DOHH2 (cell line): ENCODE data around the gene GGT6.

Source experiments
- EZH2phosphoT487 ChIP-seq: fragments of 200-600 bp; sonication (generic); IDR thresholded peaks from 2 replicates; pipeline ENCODE4 v1.6.1; 2017; ENCODE audit warnings: borderline replicate concordance, mild to moderate bottlenecking, antibody characterized with exemption, low read length, moderate library complexity, mixed read lengths
- TF ChIP-seq, protein P1 (sequence below): fragments of 200-600 bp; sonication (generic); IDR thresholded peaks from one replicate; pipeline ENCODE4 v1.5.1; 2014; ENCODE audit warnings: antibody characterized with exemption, mild to moderate bottlenecking, low read depth, low read length; ENCODE audit not compliant: poor library complexity, severe bottlenecking

DNA sequence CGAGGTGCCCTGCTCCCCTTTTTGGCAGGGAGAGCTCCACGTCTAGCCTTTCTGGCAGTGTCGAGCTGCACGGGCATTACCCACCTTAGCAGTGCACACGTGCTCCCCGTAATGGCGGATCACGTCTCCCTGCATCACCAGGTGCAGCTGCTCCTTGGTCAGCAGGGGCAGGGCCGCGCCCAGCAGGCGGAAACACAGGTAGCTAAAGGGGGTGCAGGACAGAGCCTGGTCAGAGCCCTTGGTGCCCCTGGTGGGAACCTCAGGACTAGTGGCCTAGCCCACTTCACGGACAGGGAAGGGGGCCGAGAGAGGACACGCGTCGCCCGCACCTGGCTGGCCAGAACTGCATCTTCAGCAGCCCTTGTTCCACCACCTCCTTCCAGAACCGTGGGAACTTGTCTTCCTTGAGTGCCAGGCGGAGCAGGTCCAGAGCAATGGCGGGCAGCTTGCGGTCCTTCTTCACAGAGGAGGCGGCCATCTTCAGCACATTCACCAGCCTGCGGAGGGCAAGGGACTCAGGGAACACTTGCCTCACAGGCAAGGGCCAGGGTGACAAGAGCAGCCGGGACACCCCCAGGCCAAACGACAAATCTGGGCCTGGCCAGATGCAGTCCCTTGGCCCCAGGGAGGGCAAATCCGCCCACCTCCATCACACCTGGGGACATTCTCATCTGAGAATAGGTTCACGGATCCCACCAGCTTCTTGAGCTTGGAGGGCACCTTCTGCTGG lies 8.4 kb downstream of the GGT6 start:
- TF ChIP-seq, protein P1, sequence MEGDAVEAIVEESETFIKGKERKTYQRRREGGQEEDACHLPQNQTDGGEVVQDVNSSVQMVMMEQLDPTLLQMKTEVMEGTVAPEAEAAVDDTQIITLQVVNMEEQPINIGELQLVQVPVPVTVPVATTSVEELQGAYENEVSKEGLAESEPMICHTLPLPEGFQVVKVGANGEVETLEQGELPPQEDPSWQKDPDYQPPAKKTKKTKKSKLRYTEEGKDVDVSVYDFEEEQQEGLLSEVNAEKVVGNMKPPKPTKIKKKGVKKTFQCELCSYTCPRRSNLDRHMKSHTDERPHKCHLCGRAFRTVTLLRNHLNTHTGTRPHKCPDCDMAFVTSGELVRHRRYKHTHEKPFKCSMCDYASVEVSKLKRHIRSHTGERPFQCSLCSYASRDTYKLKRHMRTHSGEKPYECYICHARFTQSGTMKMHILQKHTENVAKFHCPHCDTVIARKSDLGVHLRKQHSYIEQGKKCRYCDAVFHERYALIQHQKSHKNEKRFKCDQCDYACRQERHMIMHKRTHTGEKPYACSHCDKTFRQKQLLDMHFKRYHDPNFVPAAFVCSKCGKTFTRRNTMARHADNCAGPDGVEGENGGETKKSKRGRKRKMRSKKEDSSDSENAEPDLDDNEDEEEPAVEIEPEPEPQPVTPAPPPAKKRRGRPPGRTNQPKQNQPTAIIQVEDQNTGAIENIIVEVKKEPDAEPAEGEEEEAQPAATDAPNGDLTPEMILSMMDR: no peak
- TF ChIP-seq EZH2phosphoT487: no peak
